Liver (tissue), 9 donors: ENCODE measurements around the gene CATSPER3. TPM values are rescaled to one million over a fixed set of nuclear protein-coding genes. Genes with fewer than 3 reads are reported as not detected.

Experiments used
- DNase-seq: peaks from one replicate; pipeline ENCODE4 v3.0.0-alpha.2; 2017; ENCODE audit warnings: low spot score
- H3K27ac ChIP-seq, 2 donors: one replicate each; pipeline ENCODE4 v1.7.0; 2013; ENCODE audit warnings: inconsistent platforms in 2 of 2, low read length in 2 of 2, control low read depth in 1 of 2, low read depth in 1 of 2, mild to moderate bottlenecking in 1 of 2
- H3K27me3 ChIP-seq, 4 donors: one replicate each; pipeline versions ENCODE4 v1.6.1 to v1.7.0; 2013; ENCODE audit warnings: low read length in 3 of 4, inconsistent platforms in 1 of 4, mild to moderate bottlenecking in 1 of 4, moderate library complexity in 1 of 4; ENCODE audit not compliant: control insufficient read depth in 4 of 4, insufficient read depth in 4 of 4
- H3K36me3 ChIP-seq, 4 donors: one replicate each; pipeline versions ENCODE4 v1.6.1 to v1.7.0; 2013; ENCODE audit warnings: low read length in 3 of 4, mild to moderate bottlenecking in 3 of 4, low read depth in 1 of 4, moderate library complexity in 1 of 4; ENCODE audit not compliant: control insufficient read depth in 4 of 4, insufficient read depth in 3 of 4
- H3K4me1 ChIP-seq, 4 donors: one replicate each; pipeline versions ENCODE4 v1.6.1 to v1.7.0; 2013; ENCODE audit warnings: low read length in 3 of 4, mild to moderate bottlenecking in 3 of 4, moderate library complexity in 1 of 4; ENCODE audit not compliant: control insufficient read depth in 4 of 4, insufficient read depth in 4 of 4
- H3K4me3 ChIP-seq, 3 donors: one replicate each; pipeline versions ENCODE4 v1.6.1 to v1.7.0; 2013; ENCODE audit warnings: low read length in 3 of 3, control low read depth in 1 of 3, low read depth in 1 of 3, mild to moderate bottlenecking in 1 of 3
- H3K9ac ChIP-seq, 2 donors: one replicate each; pipeline ENCODE4 v1.7.0; 2013; ENCODE audit warnings: low read length in 2 of 2, mild to moderate bottlenecking in 2 of 2, moderate library complexity in 2 of 2, control low read depth in 1 of 2, low read depth in 1 of 2
- H3K9me3 ChIP-seq, 4 donors: one replicate each; pipeline versions ENCODE4 v1.6.1 to v1.7.0; 2013; ENCODE audit warnings: low read length in 3 of 4; ENCODE audit not compliant: control insufficient read depth in 4 of 4
- CTCF ChIP-seq: fragments of 150-350 bp; IDR thresholded peaks from 2 replicates; pipeline ENCODE4 v1.5.1; 2017; ENCODE audit warnings: improper control_type of control experiment, low read depth, low read length; ENCODE audit not compliant: missing input control
- EGR1 ChIP-seq, 2 donors: IDR thresholded peaks; 2 replicates each; pipeline ENCODE4 v1.6.1; 2016 to 2018; ENCODE audit warnings: antibody characterized with exemption in 2 of 2, low read depth in 2 of 2
- FOXA1 ChIP-seq: IDR thresholded peaks from 2 replicates; pipeline ENCODE4 v1.6.1; 2016; ENCODE audit warnings: antibody characterized with exemption
- FOXA2 ChIP-seq: IDR thresholded peaks from 2 replicates; pipeline ENCODE4 v1.6.1; 2016; ENCODE audit warnings: antibody characterized with exemption
- GABPA ChIP-seq, 2 donors: IDR thresholded peaks in 1 of 2; conservative IDR thresholded peaks in 1 of 2; 2 replicates each; pipeline ENCODE4 v1.6.1; 2016; ENCODE audit warnings: antibody characterized with exemption in 2 of 2, mild to moderate bottlenecking in 1 of 2, moderate library complexity in 1 of 2
- HNF4A ChIP-seq, 2 donors: conservative IDR thresholded peaks; 2 replicates each; pipeline ENCODE4 v1.6.1; 2016; ENCODE audit warnings: antibody characterized with exemption in 2 of 2, mild to moderate bottlenecking in 2 of 2
- HNF4G ChIP-seq: IDR thresholded peaks from 2 replicates; pipeline ENCODE4 v1.6.1; 2016; ENCODE audit warnings: antibody characterized with exemption
- JUND ChIP-seq, 2 donors: IDR thresholded peaks; 2 replicates each; pipeline ENCODE4 v1.6.1; 2016; ENCODE audit warnings: antibody characterized with exemption in 2 of 2
- NR2F2 ChIP-seq: IDR thresholded peaks from 2 replicates; pipeline ENCODE4 v1.6.1; 2016; ENCODE audit warnings: antibody characterized with exemption
- RAD21 ChIP-seq, 2 donors: IDR thresholded peaks; 2 replicates each; pipeline ENCODE4 v1.6.1; 2016; ENCODE audit warnings: antibody characterized with exemption in 2 of 2, mild to moderate bottlenecking in 2 of 2
- REST ChIP-seq: IDR thresholded peaks from 2 replicates; pipeline ENCODE4 v1.6.1; 2016; ENCODE audit warnings: antibody characterized with exemption, mild to moderate bottlenecking
- RXRA ChIP-seq, 2 donors: IDR thresholded peaks; 2 replicates each; pipeline ENCODE4 v1.6.1; 2017 to 2018; ENCODE audit warnings: antibody characterized with exemption in 2 of 2, mild to moderate bottlenecking in 1 of 2
- SP1 ChIP-seq: IDR thresholded peaks from 2 replicates; pipeline ENCODE4 v1.6.1; 2018; ENCODE audit warnings: antibody characterized with exemption, mild to moderate bottlenecking
- TAF1 ChIP-seq: conservative IDR thresholded peaks from 2 replicates; pipeline ENCODE4 v1.6.1; 2016; ENCODE audit warnings: antibody characterized with exemption, mild to moderate bottlenecking
- YY1 ChIP-seq: IDR thresholded peaks from 2 replicates; pipeline ENCODE4 v1.6.1; 2016; ENCODE audit warnings: antibody characterized with exemption, mild to moderate bottlenecking
- WGBS: extraction: QIAGEN DNeasy Blood & Tissue Kit; methylation state at CpG from one replicate; pipeline ENCODE4 v1.1.7; 2013; 5-methylcytosine and 5-hydroxymethylcytosine counted together
- polyA plus RNA-seq, 2 donors: library from polyadenylated mRNA; stranded (reverse) in 1 of 2; unstranded in 1 of 2; fragments of 200-250 nt in 1 of 2; fragments of >200 nt in 1 of 2; fragmentation: Nextera tagmentation in 1 of 2; extraction: Ambion mirVana in 1 of 2; gene quantifications; one replicate each; pipeline versions ENCODE4 v1.2.1 to v1.2.3, GENCODE V29; 2013 to 2015
- total RNA-seq, 2 donors: library from RNA; depleted of rRNA; stranded (reverse); fragments of >200 nt; gene quantifications; one replicate each; pipeline ENCODE4 v1.2.3, GENCODE V29; 2014
- TF ChIP-seq, protein P1 (sequence below): IDR thresholded peaks from 2 replicates; pipeline ENCODE4 v1.6.1; 2016; ENCODE audit warnings: antibody characterized with exemption
- TF ChIP-seq, protein P2 (sequence below): IDR thresholded peaks from 2 replicates; pipeline ENCODE4 v1.6.1; 2016; ENCODE audit warnings: antibody characterized with exemption
- donor health status: healthy.
- donor health status: healthy.
- donor health status: healthy.
- donor health status: healthy.
- donor health status: healthy.

The CATSPER3 gene
- total and polyA plus RNA-seq, 4 donors: 0.28 to 0.37 (median 0.34) TPM

GRCh38 chr5:134920848-134921575 lies 46.7 kb upstream of the CATSPER3 start:
- Histone ChIP-seq H3K27me3 (no peaks in the 10 kb centered on the region), H3K27ac (no peak overlapping the region), H3K9ac (no peak overlapping the region), H3K4me3 (no peak overlapping the region), H3K4me1 (peaks cover 0 to 10% (median 5%) of the 10 kb centered on the region in 4 donors), H3K9me3 (no peaks in the 10 kb centered on the region), H3K36me3 (peaks cover 0 to 14% (median 7%) of the 10 kb centered on the region in 4 donors)
- DNase-seq: no peak
- TF ChIP-seq, protein P1, sequence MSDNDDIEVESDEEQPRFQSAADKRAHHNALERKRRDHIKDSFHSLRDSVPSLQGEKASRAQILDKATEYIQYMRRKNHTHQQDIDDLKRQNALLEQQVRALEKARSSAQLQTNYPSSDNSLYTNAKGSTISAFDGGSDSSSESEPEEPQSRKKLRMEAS: no peak
- TF ChIP-seq CTCF (no peak), YY1 (no peak), GABPA (IDR thresholded peaks at IDR 0.05 in 1 of 2, conservative IDR thresholded peaks at IDR 0.05 in 1 of 2) (no peak), REST (no peak), NR2F2 (no peak), FOXA1 (no peak), RXRA (IDR thresholded peaks at IDR 0.05) (no peak), SP1 (no peak), EGR1 (IDR thresholded peaks at IDR 0.05; ENCODE audit: low read depth in 2 of 2) (no peak), FOXA2 (no peak), RAD21 (IDR thresholded peaks at IDR 0.05) (no peak)
- TF ChIP-seq, protein P2, sequence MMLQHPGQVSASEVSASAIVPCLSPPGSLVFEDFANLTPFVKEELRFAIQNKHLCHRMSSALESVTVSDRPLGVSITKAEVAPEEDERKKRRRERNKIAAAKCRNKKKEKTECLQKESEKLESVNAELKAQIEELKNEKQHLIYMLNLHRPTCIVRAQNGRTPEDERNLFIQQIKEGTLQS: no peak
- WGBS: 97% methylated on average over 9 of the region's 9 CpGs

DNA sequence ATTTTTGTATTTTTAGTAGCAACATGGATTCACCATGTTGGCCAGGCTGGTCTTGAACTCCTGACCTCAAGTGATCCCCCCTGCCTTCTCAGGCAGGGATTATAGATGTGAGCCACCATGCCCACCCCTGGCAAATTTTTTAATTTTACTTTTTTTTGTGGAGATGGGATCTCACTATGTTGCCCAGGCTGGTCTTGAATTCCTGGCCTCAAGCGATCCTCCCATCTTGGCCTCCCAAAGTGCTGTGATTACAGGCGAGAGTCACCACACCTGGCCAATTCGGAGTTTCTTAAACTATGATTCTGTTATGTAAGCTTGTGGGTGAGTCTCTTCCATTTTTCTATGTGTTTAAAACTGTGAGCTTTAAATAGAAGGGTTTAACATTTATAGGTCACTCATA lies 35.2 kb upstream of the CATSPER3 start:
- no peak for DNase-seq
- no peaks in the 10 kb centered on the region for H3K9me3 ChIP-seq
- H3K36me3 ChIP-seq: peaks cover 1 to 20% (median 14%) of the 10 kb centered on the region in 4 donors
- no peaks in the 10 kb centered on the region for H3K27me3 ChIP-seq
- over 99% methylated on average over 3 of the region's 3 CpGs for WGBS
- H3K9ac ChIP-seq: no peak overlapping the region
- no peak overlapping the region for H3K4me3 ChIP-seq
- H3K27ac ChIP-seq: no peak overlapping the region
- H3K4me1 ChIP-seq: peaks cover 0 to 1% (median 0%) of the 10 kb centered on the region in 4 donors
- TF ChIP-seq NR2F2 (no peak), HNF4G (no peak), TAF1 (no peak), SP1 (no peak), FOXA1 (no peak), CTCF (no peak), REST (no peak), YY1 (no peak), JUND (IDR thresholded peaks at IDR 0.05) (no peak), RXRA (IDR thresholded peaks at IDR 0.05) (no peak), HNF4A (conservative IDR thresholded peaks at IDR 0.05) (no peak)
- TF ChIP-seq, protein P2: no peak
